OCI-LY7 (cell line): Measurements from ENCODE around the gene DAB2IP. TPM values are rescaled to one million over a fixed set of nuclear protein-coding genes. Genes with fewer than 3 reads are reported as not detected.

Source experiments
- BruUV-seq: library from RNA; stranded (reverse); fragments of 400-500 nt; replicated peaks from 2 replicates; lab custom pipeline; 2021; lab: Mats Ljungman, UMichigan
- CTCF ChIA-PET: fragments of 300-600 bp; sonication (Branson Sonifier 250); formaldehyde crosslinking; loops from one replicate; lab custom pipeline; 2022; ENCODE audit warnings: antibody characterized with exemption; ENCODE audit not compliant: unreplicated experiment; lab: Charles Lee
- POLR2A ChIA-PET: fragments of 300-600 bp; sonication (Branson Sonifier 250); formaldehyde crosslinking; loops from one replicate; lab custom pipeline; 2022; ENCODE audit warnings: antibody characterized with exemption; lab: Charles Lee
- DNase-seq: peaks from one replicate; pipeline ENCODE4 v3.0.0-alpha.2; 2015; ENCODE audit warnings: low spot score
- H2AFZ ChIP-seq: fragments of 200-600 bp; sonication (generic), shearing (Covaris generic); 2 replicates; pipeline ENCODE4 v1.6.1; 2014; ENCODE audit warnings: mild to moderate bottlenecking, antibody characterized with exemption, low read length, moderate library complexity
- H3K27ac ChIP-seq: fragments of 200-600 bp; sonication (generic); 2 replicates; pipeline ENCODE4 v1.5.1; 2014; ENCODE audit warnings: mixed run types, low read depth, mild to moderate bottlenecking, moderate library complexity, low read length, inconsistent platforms; ENCODE audit not compliant: poor library complexity, severe bottlenecking
- H3K36me3 ChIP-seq: fragments of 200-600 bp; sonication (generic); 2 replicates; pipeline ENCODE4 v1.6.1; 2014; ENCODE audit warnings: mild to moderate bottlenecking, antibody characterized with exemption, low read length, moderate library complexity, mixed read lengths; ENCODE audit not compliant: insufficient read depth
- H3K4me1 ChIP-seq: fragments of 200-600 bp; sonication (generic); 2 replicates; pipeline ENCODE4 v1.5.1; 2014; ENCODE audit warnings: mild to moderate bottlenecking, low read length; ENCODE audit not compliant: insufficient read depth, poor library complexity, severe bottlenecking
- H3K4me2 ChIP-seq: fragments of 200-600 bp; sonication (generic); 2 replicates; pipeline ENCODE4 v1.6.1; 2014; ENCODE audit warnings: mild to moderate bottlenecking, low read length
- H3K4me3 ChIP-seq: fragments of 200-600 bp; sonication (generic); 2 replicates; pipeline ENCODE4 v1.5.1; 2014; ENCODE audit warnings: mild to moderate bottlenecking, low read depth, low read length; ENCODE audit not compliant: poor library complexity, severe bottlenecking
- H3K79me2 ChIP-seq: fragments of 200-600 bp; sonication (generic); 2 replicates; pipeline ENCODE4 v1.6.1; 2016; ENCODE audit warnings: low read depth, mild to moderate bottlenecking, low read length, moderate library complexity, mixed read lengths; ENCODE audit not compliant: insufficient read depth
- H3K9me2 ChIP-seq: fragments of 200-600 bp; sonication (generic); 2 replicates; pipeline ENCODE4 v1.6.1; 2016; ENCODE audit warnings: mild to moderate bottlenecking, low read length, mixed read lengths; ENCODE audit not compliant: insufficient read depth
- H3K9me3 ChIP-seq: fragments of 200-600 bp; sonication (generic); 2 replicates; pipeline ENCODE4 v1.6.1; 2014; ENCODE audit warnings: mild to moderate bottlenecking, mixed run types, low read length, mixed read lengths
- H4K20me1 ChIP-seq: fragments of 200-600 bp; sonication (generic); 2 replicates; pipeline ENCODE4 v1.6.1; 2014; ENCODE audit warnings: mild to moderate bottlenecking, antibody characterized with exemption, low read length, moderate library complexity, mixed read lengths; ENCODE audit not compliant: insufficient read depth
- CTCF ChIP-seq: fragments of 200-600 bp; sonication (generic); conservative IDR thresholded peaks from 2 replicates; pipeline ENCODE4 v1.5.1; 2014; ENCODE audit warnings: mild to moderate bottlenecking, antibody characterized with exemption, low read length, moderate library complexity, mixed read lengths
- EZH2phosphoT487 ChIP-seq: fragments of 200-600 bp; sonication (generic); IDR thresholded peaks from 2 replicates; pipeline ENCODE4 v1.6.1; 2018; ENCODE audit warnings: low read depth, borderline replicate concordance, mild to moderate bottlenecking, mixed run types, antibody characterized with exemption, low read length, moderate library complexity, mixed read lengths
- intact Hi-C: fragments of 100-400 bp; cut with micrococcal nuclease; formaldehyde crosslinking; loops from one replicate; pipeline ENCODE4 v1.10.0; 2022; ENCODE audit not compliant: unreplicated experiment
- total RNA-seq, 2 experiments: library from RNA; depleted of rRNA in 1 of 2; stranded (reverse); fragments of >200 nt in 1 of 2; shearing (Covaris generic) in 1 of 2; gene quantifications; 2 replicates each; pipeline ENCODE4 v1.2.3, GENCODE V29; 2014 to 2022

Gene DAB2IP
- total RNA-seq, 2 experiments from 2014 or later, result 3.9 to 11.1 TPM

DNA sequence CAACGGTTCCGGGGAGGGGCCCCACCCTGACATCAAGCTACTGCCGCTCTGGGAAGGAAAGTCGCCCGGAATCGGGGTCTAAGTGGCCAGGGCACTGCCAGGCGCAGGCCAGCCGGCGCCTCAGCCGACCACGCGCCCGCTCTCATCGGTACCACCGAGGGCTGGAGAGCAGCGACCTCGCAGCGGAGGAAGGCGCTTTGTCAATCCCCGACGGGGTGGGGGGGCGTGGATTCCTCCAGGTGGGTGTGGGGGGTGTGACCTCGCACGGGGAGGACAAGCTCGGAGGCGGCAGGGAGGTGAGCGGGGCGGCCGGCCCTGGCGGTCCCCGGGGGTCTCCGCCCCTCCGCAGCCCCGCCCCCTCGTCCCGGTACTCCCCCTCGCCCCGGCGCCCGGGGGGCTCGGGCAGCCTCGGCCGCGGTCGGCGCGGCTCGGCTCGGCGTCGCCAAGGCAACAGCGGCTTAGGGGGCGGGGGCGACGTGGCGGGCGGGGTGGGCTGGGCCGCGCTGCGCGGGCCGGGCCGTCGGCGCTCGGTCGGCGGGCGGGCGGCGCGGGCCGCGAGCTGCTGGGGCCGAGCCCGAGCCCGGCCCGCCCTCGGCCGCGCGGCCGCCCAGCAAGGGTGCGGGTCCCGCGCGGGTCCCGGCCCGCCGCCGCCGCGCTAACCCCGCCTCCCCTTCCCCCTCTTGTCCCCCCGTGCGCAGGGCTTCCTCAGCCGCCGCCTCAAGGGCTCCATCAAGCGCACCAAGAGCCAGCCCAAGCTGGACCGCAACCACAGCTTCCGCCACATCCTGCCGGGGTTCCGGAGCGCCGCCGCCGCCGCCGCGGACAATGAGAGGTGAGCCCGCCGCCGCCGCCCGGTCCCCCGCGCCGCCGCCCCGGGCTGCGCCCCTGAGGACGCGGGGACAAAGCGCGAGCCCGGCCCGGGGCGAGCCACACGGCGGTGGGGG is 47.5 kb downstream of the DAB2IP start:
- H3K4me1 ChIP-seq, result peaks cover 36% of the 10 kb centered on the region
- intact Hi-C loops, result loop anchor here (1.0 kb wide), 1 partner anchor 9 kb away; no protein-coding TSS in a partner anchor
- H4K20me1 ChIP-seq, result no peaks in the 10 kb centered on the region
- no peaks in the 10 kb centered on the region for H3K9me3 ChIP-seq
- ChIA-PET POLR2A (interaction anchor here (0.7 kb wide), 1 partner anchor 11 kb away, joined by 3 read pairs; no protein-coding TSS in a partner anchor), CTCF (interaction anchor here (0.6 kb wide), 2 partner anchors 13 to 29 kb away, joined by 3 to 4 read pairs; no protein-coding TSS in a partner anchor)
- no peak for TF ChIP-seq CTCF
- peak; percentile 74 for DNase-seq
- no peak overlapping the region; the same call in 1 of the 2 replicates for H2AFZ ChIP-seq
- peak overlapping the region; percentile 66 for H3K4me3 ChIP-seq
- no TSS peak for BruUV-seq
- H3K79me2 ChIP-seq, result no peaks in the 10 kb centered on the region
- H3K36me3 ChIP-seq, result no peaks in the 10 kb centered on the region
- H3K9me2 ChIP-seq, result no peaks in the 10 kb centered on the region
- no peak overlapping the region for H3K27ac ChIP-seq
- peak overlapping the region; percentile 62 for H3K4me2 ChIP-seq

DNA sequence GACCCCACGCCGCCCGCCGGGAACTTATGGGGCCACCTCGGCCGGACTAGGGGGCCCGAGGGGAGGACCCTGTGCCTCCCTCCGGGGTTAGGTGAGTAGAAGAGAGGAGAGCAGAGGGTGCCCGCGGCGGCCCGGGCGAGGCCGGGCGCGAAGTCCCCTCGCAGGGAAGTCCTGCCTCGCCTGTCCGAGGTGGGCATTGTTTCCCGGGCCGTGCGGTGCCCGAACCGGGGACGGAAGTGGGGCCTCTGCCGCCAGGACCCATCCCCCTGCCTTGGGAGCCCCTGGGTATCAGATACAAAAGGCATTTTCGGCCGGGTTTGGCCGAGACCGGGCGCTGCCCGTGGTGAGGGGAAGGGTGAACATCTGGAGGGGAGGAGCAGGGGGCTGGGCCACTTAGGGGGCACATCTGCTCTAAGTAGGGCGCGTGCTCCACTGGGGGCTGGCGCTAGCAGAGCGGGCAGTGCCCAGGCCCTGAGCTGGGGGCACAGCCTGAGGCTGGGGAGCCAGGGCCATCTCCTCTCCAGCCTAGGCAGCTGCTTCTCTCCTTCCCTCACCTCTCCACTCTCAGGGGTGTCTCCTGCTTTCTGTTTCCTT is 48.2 kb downstream of the DAB2IP start:
- no peaks in the 10 kb centered on the region for H3K36me3 ChIP-seq
- H3K9me2 ChIP-seq, result no peaks in the 10 kb centered on the region
- H3K4me2 ChIP-seq, result peak overlapping the region; percentile 62
- H3K4me1 ChIP-seq, result peaks cover 36% of the 10 kb centered on the region
- BruUV-seq, result no TSS peak
- peak; percentile 18 for DNase-seq
- H2AFZ ChIP-seq, result no peak overlapping the region; the same call in 1 of the 2 replicates
- CTCF ChIA-PET, result interaction anchor here (0.5 to 0.6 kb wide), 2 partner anchors 28 to 45 kb away, joined by 3 to 4 read pairs; no protein-coding TSS in a partner anchor
- peak overlapping the region; percentile 66 for H3K4me3 ChIP-seq
- H3K9me3 ChIP-seq, result no peaks in the 10 kb centered on the region
- no peaks in the 10 kb centered on the region for H4K20me1 ChIP-seq
- POLR2A ChIA-PET, result interaction anchor here (1.0 to 1.5 kb wide), 2 partner anchors 9 to 13 kb away, joined by 3 read pairs; no protein-coding TSS in a partner anchor
- H3K27ac ChIP-seq, result no peak overlapping the region
- intact Hi-C loops, result loop anchor here (1.0 kb wide), 1 partner anchor 9 kb away; no protein-coding TSS in a partner anchor
- no peaks in the 10 kb centered on the region for H3K79me2 ChIP-seq
- TF ChIP-seq EZH2phosphoT487, result no peak
- no peak for TF ChIP-seq CTCF
